HG03457 (cell line): ENCODE measurements around the gene FHIT.

Experiments
- ATAC-seq: cut with Tn5 transposase; IDR thresholded peaks from one replicate; pipeline ENCODE4 v1.9.1; 2021; ENCODE audit warnings: moderate number of reproducible peaks; ENCODE audit not compliant: unreplicated experiment

FHIT gene

DNA sequence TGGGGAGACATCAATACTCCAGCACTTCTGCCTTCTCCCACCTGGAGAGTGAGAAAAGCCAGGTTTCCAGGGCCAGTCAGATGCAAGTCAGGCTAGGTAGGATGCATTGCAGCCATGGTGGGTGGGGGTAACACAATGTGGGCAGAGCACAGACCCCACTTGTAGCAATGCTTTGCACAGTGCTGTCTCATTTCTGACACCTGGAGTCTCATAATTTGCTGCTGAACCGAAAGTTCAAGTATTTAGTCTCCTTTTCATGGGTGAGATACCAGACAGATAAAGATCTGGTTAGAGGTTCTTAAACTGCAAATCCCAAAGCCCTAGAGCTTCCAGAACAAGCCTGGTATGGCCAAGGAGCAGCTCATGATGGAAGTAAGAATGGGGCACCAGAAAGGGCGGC, 1321.1 kb downstream of the FHIT start:
- no peak for ATAC-seq

GRCh38 chr3:59927056-59927455, 1324.2 kb downstream of the FHIT start:
- no peak for ATAC-seq

DNA sequence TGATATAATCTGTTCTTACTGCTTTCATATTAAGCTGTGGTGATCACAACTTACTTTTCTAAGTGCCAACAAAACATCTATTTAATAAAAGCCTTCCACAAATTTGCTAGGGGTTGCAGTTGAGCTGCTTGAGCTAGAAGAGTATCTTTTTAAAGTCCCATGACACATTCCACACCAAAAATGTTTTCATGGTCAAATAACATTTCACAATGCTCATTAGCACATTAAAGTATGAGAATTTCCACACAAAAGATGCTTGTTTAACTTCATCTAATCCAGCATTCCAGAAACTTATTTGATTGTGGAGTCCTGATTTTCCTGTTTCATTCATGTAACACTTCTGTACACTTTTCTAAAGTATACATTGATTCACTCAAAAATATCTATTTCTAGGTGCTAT, 1325.3 kb downstream of the FHIT start:
- no peak for ATAC-seq

DNA sequence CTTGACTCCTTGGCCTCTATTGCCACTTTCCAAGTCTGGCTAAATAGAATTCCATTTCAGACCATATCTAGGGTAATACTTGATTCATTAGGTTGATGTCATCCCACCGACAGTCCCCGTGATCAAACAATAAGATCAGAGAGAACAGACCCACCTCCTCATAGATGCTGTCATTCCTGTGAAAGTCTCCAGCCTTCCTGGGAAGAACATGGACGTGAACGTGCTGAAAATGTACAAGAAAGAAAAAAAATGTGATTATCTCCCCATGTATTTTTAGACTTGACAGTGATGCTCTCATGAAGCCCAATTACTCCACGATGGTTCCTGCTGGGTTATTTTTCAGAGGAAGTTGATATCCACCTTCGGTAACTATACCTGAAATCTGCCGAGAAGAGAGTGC, 1329.1 kb downstream of the FHIT start:
- ATAC-seq = no peak

DNA sequence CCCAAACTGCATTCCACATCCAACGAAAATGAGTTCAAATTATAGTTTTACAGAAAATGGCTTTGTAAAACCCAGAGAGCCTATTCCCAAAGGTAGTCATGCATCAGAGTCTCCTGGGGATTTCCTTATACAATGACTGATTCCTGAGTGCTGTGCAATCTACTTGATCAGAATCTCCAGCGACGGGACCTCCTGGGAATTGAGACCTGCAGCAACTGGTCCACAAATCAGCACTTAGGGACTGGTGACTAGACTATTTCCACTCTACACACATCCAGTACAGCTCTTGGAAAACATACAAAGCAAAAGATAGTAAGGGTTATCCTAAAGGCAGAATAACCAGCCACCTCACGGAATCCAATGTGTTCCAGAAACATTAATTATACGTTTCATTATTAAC, 1330.4 kb downstream of the FHIT start:
- no peak for ATAC-seq

DNA sequence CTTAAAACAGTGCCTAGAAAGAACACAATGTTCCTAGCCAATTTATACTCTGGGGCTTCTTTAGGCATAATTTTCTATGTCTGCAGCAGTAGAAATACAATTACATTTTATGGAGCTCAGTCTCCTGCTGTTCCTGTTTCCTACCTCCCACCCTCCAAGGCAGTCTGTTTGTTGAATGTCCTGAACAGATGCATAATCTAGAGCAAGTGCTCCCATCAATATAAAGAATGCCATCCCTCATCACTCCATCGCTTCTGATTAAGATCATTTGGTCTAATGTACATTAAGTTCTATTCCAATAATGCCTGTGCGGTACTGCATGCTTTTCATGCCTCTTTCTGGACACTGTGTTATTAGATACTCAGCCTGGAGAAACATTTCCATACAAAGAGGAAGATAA, 1331.7 kb downstream of the FHIT start:
- ATAC-seq = no peak

DNA sequence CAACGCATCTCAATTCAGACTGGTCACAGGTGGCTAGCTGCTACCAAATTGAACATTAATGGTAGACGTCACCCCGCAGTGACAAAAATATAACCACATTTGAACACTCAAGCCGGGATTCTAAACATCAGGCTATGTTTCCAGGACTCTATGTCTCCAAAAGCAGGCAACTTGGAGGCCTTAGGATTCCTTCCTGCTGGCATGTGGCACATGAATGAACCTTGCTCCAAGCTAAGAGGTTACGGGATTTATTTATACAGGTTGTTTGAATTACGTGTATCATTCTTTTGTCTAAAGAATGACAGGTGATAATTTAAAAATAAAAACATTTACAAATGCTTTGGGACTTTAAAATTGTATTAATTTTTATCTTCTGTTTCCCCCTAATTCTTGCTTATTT, 1337.0 kb downstream of the FHIT start:
- no peak for ATAC-seq

GRCh38 chr3:59913645-59914044, 1337.6 kb downstream of the FHIT start:
- no peak for ATAC-seq

GRCh38 chr3:59908701-59909100, 1342.6 kb downstream of the FHIT start:
- no peak for ATAC-seq

DNA sequence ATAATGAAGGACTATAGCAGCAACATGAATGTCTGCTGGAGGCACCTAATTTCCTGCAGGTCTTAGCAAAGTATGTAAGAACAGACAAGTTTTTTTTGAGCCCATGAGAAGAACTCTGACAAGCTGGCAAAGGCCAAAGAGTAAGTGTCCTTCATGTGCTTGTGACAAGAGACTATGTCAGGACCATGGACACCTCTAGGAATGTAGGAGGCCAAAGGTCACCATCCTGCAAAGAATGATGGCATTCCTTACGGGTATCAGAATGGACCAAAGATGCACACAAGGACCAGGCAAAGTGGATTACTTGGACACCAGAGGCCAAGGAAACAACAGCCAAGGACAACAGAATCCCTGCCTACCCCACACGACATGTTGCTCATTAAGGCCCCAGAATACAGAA, 1343.0 kb downstream of the FHIT start:
- ATAC-seq = no peak

- no peak for ATAC-seq
These were observed 1347.0 kb downstream of the FHIT start for GRCh38 chr3:59904296-59904695.

DNA sequence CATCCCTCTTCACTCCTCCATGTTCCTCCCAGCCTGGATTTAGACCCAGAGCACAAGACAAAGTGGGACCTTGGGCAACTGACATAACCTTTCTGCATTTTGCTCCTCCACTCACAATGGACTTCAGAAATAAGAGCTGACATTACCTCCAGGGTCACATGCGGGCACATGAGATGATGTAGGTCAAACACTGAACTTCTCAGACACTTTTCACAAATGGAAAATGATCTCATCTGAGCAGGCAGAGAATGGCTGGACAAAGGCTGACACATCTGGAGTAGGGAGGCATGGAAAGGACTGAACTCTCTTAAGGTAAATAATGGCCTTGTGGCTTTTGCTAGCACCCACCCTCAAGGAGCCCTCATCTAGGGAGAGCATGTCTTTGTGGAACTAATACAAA, 1352.2 kb downstream of the FHIT start:
- ATAC-seq = no peak

DNA sequence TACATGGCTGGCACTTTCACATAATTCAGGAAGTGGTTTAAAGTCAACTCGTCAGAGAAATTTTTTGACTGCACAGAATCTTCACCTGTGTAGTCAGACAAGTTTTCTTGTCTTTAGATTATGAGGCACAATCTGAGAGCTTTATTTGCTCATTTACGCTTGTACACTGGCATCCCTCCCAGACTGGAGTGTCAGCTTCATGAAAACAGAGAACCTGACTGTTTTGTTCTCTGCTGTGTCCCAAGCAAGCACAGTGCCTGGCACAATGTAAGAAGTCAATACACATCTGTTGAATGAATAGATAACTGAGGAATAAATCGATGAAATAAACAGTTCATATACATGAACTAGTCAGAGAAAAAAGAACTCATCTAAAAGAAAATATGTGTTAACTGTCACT, 1355.3 kb downstream of the FHIT start:
- no peak for ATAC-seq

- no peak for ATAC-seq
These were observed 1356.7 kb downstream of the FHIT start for GRCh38 chr3:59894425-59895121.

DNA sequence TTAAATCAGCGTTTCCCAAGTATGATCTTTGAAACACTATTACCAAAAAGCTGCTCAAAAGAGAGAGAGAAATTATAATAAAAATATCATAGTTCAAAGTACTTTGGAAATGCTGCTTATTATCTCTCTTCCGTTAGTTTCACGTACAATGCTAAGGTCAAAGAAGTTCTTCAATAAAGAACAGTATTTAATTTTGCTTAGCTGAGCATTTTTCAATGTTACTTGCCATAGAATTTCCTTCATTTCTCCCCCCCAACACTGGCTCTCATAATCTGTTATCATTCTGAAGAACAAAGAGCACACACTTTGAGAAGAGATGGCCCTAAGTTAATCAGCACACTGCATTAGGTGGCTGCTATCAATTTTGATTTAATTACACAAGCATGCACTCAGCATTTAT, 1360.6 kb downstream of the FHIT start:
- ATAC-seq = no peak

- no peak for ATAC-seq
These were observed 1364.5 kb downstream of the FHIT start for GRCh38 chr3:59886790-59887189.

DNA sequence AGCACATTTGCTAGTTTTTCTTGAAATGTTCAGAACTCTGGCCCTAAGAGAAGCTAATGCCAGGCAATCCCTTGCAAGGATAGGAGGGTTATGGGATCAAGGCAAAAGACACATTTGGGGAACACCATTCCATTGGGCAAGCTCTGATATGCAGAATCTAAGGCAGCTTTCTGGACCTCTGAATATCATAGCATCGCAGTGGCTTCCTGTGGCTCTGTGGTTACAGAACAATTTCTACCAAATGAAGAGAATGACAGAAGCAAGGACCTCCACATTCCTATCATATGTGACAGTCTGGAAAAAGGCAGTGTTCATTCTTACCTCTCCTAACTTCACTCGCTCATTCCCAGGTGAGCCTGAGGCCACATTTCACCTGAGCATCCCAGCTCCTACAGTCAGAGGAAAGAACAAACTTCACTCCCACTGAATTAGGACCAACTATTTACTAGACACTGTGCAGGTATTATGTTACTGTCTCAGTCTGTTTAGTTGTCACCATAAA, 1365.3 kb downstream of the FHIT start:
- no peak for ATAC-seq

DNA sequence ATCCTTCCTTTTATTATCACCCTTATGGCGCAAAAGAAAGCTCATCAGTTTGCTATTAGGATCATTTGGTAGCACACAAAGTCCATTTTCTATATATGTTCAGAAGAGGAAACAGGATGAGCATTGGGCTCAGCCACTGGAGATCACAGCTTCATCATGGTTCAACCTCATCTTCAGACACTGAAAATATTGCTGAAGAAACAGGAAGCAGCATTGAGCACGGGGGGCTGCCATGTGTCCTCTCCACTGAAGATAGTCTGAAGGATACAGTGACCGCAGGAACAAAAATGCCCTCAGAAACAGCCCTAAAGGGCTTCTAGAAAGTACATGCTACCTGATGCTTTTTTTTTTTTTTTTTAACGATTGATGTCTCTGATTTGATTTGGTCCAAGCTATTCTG, 1366.2 kb downstream of the FHIT start:
- no peak for ATAC-seq

- ATAC-seq = no peak
These were observed 1366.8 kb downstream of the FHIT start for GRCh38 chr3:59884409-59884808.

- ATAC-seq = no peak
These were observed 1368.5 kb downstream of the FHIT start for GRCh38 chr3:59882746-59883145.

GRCh38 chr3:59880717-59881116, 1370.5 kb downstream of the FHIT start:
- no peak for ATAC-seq

DNA sequence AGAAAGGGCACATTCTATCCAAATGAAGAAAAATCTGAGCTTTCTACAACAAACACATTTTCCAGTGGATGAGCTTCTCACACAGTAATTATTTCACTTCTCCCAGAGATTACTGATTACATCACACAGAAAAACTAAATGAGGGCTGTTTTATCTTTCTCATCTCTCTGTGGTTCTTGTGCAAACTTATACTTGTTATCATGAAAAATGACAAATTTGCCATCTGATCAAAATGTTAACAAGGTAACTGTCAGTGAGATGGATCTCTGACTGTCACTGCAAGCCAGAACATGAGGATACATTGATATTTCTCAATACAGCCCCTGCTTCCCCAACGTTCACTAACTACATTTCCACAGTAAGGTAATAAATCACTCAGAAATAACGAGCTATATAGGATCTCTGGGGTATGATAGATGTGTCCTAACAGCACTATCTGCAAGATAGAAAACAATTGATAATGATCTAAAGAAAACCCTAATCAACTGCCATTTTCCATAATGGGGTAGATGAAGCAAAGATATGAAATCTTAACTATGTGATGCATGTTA, 1372.1 kb downstream of the FHIT start:
- no peak for ATAC-seq

DNA sequence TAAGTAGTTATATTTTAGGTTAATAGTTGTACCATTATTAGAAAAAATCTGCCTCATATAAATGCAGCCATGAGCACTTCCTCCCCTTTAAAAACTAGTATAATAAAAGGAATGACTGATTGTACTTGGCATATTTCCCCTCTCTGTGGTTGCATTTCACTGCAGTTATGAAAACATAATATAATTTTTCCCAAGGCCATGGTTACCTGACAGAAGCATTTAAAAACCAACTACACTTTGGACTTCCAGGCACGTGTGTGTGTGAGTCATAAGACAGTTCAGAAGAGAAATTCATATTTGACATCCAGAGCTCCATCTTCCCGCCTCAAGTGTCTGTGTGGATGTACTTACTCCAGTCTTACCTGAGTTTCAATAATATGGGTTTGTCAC, 1373.2 kb downstream of the FHIT start:
- ATAC-seq = no peak
